Bronchial epithelial cell (primary cell): ENCODE data around the gene RPTOR. TPM values are rescaled to one million over a fixed set of nuclear protein-coding genes. Genes with fewer than 3 reads are reported as not detected.

ENCODE experiments used
- DNase-seq: peaks from one replicate; pipeline ENCODE4 v3.0.0-alpha.2; 2010; ENCODE audit warnings: low read depth
- FAIRE-seq: peaks from 2 replicates; lab custom pipeline; 2011; peaks lifted over from hg19 to GRCh38; lab: Jason Lieb, UNC
- H3K27me3 ChIP-seq: 2 replicates; pipeline ENCODE4 v1.5.1; 2011; ENCODE audit warnings: low read length; ENCODE audit not compliant: control insufficient read depth, insufficient read depth
- H3K36me3 ChIP-seq: 2 replicates; pipeline ENCODE4 v1.5.1; 2011; ENCODE audit warnings: low read length; ENCODE audit not compliant: control insufficient read depth, insufficient read depth
- H3K4me3 ChIP-seq: 2 replicates; pipeline ENCODE4 v1.5.1; 2011; ENCODE audit warnings: mild to moderate bottlenecking, low read depth, low read length, control low read depth
- CTCF ChIP-seq: IDR thresholded peaks from 2 replicates; pipeline ENCODE4 v1.5.1; 2011; ENCODE audit warnings: mild to moderate bottlenecking, moderate library complexity, low read length, control low read depth, inconsistent platforms; ENCODE audit not compliant: insufficient read depth, severe bottlenecking
- total RNA-seq: library from RNA; depleted of rRNA; stranded (reverse); fragments of >200 nt; gene quantifications from 2 replicates; pipeline ENCODE4 v1.2.1, GENCODE V29; 2014

Gene RPTOR
- total RNA-seq, 1 donor from 2014 or later, result 14.0 TPM

GRCh38 chr17:80996422-80997305 is 452.0 kb downstream of the RPTOR start:
- Histone ChIP-seq H3K27me3 (no peaks in the 10 kb centered on the region), H3K4me3 (no peak overlapping the region), H3K36me3 (peaks cover 22% of the 10 kb centered on the region)
- TF ChIP-seq CTCF, result no peak
- DNase-seq (no peak), FAIRE-seq (no peak)

- Histone ChIP-seq H3K27me3 (no peaks in the 10 kb centered on the region), H3K36me3 (peaks cover 22% of the 10 kb centered on the region), H3K4me3 (no peak overlapping the region)
- DNase-seq (no peak), FAIRE-seq (no peak)
- no peak for TF ChIP-seq CTCF
These were observed 452.9 kb downstream of the RPTOR start for GRCh38 chr17:80997424-80998117.

GRCh38 chr17:80998118-80998747 is 453.6 kb downstream of the RPTOR start:
- H3K4me3 ChIP-seq, result no peak overlapping the region
- TF ChIP-seq CTCF, result no peak
- FAIRE-seq (no peak), DNase-seq (no peak)
- no peaks in the 10 kb centered on the region for H3K27me3 ChIP-seq
- H3K36me3 ChIP-seq, result peaks cover 22% of the 10 kb centered on the region

GRCh38 chr17:80998748-80999535 is 454.3 kb downstream of the RPTOR start:
- no peak for FAIRE-seq
- Histone ChIP-seq H3K27me3 (peaks cover 3% of the 10 kb centered on the region), H3K36me3 (peaks cover 22% of the 10 kb centered on the region), H3K4me3 (no peak overlapping the region)
- DNase-seq, result no peak
- no peak for TF ChIP-seq CTCF

GRCh38 chr17:80999536-81000333 is 455.1 kb downstream of the RPTOR start:
- Histone ChIP-seq H3K27me3 (peaks cover 9% of the 10 kb centered on the region), H3K4me3 (no peak overlapping the region), H3K36me3 (peaks cover 22% of the 10 kb centered on the region)
- FAIRE-seq (no peak), DNase-seq (no peak)
- no peak for TF ChIP-seq CTCF
